IPS DF 4.7 (cell line): Measurements from ENCODE around the gene CDRT4.
A peak's percentile ranks its signal among the peaks of the same experiment; 100 is the strongest.
"Not testable (repeated sequence)": the region's sequence is repeated elsewhere in the genome, so short reads cannot be mapped to it uniquely, and the experiment has no call there.

Source experiments
- DNase-seq: peaks from one replicate; pipeline ENCODE4 v3.0.0-alpha.2; 2013; ENCODE audit warnings: low spot score; ENCODE audit errors: extremely low read depth

Gene CDRT4

DNA sequence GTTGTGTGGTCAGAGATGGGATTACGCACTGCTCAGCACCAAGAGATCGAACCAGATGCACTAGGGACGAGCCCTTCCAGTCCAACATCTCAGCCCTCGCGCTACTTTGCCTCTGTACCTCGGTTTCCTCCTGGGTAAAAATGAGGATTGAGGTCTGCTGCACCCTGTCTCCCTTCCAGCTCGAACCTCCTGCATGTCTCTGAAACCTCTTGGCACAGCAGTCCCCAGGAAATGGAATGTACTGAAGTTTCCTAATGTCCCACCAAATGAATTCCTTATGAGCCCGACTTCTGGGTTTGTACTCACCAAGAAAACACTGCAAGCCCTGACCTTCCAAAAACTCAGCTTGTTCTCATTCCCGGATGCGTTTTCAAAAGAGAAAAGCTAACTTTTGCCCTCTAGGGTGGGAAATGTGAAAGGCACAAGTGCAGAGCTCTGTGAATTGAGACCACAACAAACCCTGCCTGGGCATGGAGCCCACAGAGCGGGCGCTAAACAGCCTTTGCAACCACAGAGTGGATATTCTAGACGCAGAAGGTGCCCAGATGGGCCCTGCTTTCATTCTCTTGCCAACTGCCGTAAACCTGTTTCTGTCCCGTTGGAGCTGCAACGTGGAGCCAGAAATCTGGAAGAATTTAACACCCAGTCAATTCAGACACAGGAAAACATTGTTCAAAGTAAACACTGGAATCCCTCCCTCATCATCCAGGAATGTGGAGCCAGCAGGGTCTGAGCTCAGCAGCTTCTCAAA is 10.3 kb downstream of the CDRT4 start:
- DNase-seq, result no peak

DNA sequence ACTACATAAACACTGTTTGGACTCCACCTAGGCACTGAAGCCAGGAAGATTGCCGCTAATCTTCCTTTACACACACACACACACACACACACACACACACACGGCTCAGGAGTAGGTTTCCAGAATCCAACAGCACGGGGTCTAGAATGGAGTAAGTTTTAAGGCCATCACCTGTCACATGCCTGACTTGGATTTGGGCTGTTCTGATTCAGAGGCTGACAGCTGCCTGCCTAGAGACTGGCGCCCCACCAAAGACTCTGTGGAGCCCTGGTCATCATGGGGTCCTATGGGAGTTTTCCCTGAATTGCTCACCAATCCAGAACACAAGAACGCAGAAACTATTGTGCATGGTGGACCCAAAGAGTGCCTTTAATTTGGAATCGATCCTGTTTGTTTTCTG is 10.9 kb downstream of the CDRT4 start:
- DNase-seq, result no peak

DNA sequence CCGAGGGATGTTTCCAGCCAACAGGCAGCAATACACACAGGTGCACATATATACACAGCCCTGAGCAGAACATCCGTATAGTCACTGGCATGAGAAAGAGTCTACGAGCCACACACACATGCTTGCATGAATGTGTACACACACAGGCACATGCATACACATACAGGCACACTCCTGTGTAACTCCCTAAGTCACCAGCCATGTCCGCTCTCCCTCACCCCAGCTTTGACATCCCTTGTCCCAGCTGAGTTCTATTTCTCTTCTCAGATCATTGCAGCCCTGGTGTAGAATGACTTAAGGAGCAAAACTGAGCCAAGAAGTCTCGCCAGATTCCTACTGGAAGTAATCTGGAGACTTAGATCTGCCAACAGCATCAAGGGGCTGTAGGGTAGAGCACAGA is 13.1 kb downstream of the CDRT4 start:
- no peak for DNase-seq

DNA sequence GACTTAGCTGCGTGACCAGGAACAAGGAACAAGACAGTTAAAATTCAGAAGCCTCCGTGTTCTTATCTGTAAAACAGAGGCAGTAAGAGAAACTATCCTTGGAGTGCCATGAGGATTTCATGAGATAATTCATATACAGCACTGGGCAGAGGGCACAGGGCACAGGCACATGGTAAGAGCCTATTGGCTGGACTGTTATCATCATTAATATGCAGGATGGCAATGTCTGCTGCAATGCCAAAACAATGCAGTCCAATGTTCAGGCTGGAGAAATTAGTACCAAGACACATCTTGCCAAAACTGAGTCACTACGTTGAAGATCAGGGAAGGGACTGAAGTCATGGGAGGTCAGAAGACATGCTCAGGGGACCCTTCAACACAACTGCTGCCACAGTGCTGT is 13.6 kb downstream of the CDRT4 start:
- no peak for DNase-seq

DNA sequence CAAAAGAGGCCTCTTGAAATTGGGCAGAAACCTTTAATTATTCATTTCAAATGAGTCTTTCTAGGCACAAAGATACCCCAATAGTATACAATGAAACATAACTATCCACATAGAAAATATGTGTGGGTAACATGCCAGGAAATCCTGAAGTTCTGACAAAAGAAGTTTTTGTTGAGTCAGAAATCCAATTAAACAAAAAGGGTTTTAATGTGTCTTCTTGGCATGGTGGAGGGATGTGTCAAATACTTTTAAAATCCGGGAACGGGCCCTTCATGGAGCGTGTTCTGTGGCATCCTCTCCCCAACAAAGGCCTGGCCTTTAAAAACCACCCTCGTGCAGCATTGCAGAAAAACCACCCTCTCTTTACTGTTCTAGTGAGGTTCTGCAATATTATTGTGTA is 14.2 kb downstream of the CDRT4 start:
- DNase-seq, result no peak

DNA sequence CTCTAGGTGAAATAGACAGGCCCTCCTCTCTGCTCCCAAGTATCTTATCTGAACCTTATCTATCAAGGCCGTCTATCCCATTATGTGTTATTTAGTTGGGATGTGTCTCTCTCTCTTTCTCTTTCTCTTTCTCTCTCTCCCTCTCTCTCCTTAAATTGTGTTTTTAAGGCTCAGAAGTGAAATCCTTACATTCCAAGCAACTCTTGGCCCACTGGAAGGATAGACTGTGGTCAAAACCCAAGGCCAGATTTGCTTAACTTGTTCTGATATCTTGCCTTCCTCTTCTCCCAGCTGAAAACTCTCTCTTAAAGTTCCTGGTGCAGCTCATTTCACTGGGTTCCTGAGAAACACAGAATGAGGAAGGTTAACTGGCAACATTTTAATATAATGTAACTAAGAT is 14.7 kb downstream of the CDRT4 start:
- DNase-seq, result no peak

DNA sequence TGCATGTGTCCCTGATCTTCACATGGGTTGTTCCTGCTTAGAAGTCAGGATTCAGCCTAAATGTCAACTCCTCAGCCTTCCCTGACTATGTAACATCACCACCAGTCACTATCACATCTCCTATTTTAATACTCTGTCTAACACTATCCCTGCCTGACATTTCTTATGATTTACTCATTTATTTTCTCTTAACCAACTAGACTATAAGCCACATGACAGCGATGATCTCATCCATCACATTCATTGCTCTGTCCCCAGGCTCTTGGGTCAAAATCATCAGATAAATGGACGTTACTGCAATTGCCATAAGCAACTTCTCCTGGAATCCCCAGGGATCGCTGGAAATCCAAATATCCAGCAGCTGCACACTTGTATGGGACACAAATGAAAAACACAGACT is 15.7 kb downstream of the CDRT4 start:
- DNase-seq, result no peak

DNA sequence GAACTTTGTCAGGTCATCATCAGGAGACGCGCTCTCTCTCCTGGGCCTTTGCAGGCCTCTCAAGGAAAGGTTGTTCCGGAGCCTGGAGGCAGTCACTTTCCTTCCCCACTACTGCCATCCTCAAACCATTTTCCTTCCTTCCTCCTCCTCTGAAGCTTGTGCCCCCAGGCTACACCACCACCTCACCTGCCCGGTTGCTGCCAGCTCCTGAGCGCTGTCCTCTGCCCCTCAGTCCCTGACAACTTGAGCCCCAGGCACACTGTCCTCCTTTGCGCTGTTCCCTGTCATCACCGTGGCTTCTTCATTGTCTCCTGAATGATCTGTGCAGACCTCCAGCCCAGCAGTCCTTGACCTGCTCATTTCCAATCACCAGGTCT is 18.9 kb downstream of the CDRT4 start:
- no peak for DNase-seq

DNA sequence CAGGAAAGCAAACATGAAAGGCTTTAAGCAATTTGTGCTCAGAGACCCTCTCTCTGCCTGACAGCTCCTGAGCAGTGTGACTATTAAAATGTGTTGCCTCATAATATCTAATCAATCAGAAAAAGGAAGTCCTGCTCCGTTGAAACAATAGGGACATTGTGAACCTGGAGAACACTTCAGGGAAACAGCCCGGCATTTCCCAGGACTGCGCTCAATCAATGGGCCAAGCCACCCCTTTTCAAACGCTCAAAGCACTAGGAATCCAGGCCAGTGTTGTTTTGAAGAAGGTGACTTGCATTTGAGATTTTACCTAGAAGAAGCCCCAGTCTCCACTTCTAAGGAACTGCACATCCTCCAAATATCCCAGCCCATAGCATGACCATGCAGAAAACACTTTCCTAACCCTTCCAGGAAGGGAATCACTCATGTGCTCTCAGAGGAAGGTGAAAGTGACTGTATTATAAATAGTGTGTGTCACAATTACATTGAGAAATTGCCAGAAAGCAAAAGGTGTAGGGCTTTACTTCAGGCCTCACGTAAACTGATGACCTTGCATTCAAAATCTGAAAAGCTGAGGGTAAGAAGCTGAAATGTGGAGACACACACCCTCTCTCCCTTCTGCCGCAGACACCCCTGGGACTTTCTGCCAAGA is 19.4 kb downstream of the CDRT4 start:
- DNase-seq, result no peak

DNA sequence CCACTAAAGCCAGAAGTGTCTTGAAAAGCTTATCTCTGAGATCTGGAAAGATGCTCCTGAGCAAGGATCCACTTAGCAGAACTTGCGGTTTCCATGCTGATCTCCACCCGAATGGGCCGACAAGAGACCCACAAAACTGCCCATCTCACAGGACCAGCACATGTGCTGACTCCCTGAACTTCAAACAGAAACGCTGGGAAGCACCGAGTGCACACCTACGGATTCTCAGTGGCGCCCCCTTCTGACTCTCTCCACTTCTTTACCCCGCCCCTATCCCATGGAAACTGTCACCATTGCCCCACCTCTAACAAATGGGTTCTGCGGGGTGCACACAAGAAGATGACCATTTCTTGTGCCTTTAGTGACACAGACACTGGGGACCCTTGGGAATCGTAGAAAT is 21.4 kb downstream of the CDRT4 start:
- peak; percentile 44 for DNase-seq

DNA sequence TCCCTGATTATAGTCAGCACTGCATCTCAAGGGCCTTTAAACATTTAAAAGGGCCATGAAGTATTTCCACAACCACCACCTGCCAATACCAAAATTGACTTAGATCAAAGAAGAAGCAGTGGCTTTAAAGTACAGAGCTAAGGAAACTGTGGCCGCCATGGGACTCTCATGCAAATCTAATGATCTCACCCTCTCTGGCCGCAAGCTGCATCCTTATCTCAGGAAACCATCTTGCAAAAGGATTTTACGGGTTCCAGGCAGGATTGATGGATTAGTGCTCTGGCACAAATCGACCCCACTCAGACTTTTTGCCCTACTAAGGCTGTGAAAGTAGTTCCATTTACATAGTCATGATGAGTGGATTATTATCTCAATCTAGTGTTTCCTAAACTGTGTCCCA is 22.6 kb downstream of the CDRT4 start:
- DNase-seq, result no peak

DNA sequence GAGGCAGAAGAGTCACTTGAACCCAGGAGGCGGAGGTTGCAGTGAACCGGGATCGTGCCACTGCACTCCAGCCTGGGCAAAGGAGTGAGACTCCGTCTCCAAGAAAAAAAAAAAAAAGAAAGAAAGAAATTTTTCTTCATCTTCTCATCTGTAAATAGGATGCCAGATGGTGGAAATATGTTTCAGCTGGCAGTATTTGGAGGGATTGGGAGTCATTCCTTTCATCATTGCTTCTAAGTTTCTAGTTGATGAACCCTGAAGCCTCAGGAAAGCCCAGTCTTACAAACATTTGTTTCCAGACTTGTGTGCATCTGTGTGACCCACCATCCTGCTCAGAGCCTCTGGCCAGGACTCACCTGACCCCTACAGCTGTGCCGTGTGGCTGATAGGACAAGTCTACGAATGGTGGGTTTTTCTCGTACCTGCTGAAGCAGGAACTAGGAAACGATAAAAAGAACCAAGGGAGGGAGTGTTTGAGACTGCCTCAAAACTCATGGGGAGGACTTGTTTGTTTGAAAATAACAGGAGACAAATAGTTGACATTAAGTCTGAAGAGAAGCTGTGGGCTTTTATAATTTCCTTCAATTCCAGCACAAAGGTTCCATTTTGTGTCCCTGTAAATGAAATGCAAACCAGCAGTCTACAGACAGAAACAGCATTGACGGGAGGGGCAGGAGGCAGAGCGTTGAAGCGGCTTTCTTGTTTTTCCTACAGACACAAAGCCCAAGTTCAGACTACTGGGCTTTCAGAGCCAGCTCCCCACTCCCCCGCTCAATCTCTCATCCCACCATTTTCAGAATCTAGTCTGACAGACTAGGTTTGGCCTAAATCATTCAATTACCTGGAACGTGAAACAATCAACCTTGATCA is 24.9 kb downstream of the CDRT4 start:
- DNase-seq, result no peak

DNA sequence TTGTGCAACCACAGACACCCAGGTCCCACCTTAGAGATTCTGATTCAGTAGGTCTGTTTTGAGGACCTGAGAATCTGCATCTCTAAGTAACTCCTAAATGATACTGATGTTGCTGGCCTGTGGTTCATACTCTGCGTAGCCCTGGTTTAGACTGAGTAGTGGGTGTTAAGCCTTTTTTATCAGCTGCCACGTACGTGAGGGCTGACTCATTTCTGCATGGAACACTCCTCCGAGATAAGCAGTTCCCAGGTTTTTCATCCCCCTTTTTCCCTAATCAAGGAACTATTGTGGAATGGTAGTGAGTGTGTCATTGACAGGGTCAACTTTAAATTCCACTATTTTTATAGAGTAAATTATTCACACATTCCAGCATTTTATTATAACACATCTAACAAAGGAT is 26.1 kb downstream of the CDRT4 start:
- DNase-seq, result no peak

DNA sequence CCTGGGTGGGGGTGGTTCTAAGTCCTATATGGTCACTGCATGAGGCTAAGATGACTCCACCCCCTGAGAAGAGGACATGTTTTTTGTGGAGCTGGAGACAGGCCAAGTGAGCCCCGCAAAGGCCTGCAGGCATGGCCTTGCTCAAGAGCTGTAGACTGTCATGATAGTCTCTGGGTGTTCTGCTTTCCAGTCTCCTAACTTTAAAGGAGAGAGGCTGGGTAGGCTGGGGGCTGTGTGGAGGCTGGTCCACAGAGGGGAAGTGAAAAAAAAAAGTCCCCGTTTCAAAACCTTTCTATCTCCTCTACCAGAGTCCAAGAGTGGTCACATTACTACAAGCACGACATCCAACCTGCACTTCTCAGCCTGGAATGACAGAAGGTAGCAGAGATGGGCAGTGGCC is 27.1 kb downstream of the CDRT4 start:
- DNase-seq, result no peak

DNA sequence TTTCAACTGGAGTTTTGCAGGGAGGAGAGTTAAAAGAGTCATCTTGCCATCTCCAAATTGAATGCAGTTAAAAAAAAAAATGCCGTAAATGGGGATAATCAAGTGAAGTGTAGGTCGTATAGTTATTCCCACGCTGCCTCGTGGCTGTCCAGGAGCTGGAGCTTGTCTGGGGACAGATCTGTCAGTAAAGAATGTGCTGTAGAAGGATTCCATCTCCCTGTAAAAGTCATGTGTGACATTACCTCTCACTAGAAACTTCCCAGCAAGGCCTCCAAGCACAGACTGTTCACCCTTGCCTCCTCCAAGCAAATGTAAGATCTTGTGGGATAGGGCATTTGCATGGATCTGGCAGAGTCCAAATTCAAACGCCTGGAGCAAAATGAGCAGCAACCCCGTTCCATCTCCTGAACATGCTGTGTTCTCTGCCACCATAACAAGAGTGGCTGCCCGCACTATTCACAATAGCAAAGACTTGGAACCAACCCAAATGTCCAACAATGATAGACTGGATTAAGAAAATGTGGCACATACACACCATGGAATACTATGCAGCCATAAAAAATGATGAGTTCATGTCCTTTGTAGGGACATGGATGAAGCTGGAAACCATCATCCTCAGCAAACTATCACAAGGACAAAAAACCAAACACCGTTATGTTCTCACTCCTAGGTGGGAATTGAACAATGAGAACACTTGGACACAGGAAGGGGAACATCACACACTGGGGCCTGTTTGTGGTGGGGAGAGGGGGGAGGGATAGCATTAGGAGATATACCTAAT is 28.0 kb downstream of the CDRT4 start:
- not testable (repeated sequence) for DNase-seq

DNA sequence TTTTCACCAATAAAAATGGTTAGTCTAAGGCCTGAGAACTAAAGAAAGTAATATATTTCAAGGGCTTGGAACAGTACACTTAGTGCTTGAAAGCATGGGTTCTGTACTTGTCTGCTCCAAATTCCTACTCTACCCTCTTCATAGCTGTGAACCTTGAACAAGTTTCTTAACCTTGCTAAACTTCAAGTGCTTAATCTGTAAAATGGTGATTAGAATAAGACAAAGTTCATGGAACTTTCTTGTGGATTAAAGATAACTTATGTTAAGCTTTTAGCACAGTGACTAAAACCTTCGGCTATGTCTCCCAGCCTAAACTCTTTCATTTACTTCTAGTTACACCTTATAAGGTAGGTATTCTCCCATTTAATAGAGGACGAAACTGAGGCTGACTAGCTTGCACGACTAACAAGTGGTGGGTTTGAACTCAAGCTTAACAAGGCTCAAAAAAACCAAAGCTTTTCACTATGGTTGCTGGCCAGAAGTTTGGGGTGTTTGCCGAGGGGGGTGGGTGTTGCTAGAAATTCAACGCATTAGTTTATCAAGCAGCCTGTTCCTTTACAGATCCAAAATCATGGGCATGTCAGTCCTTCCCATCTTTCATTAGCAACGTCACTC is 28.8 kb downstream of the CDRT4 start:
- no peak for DNase-seq

DNA sequence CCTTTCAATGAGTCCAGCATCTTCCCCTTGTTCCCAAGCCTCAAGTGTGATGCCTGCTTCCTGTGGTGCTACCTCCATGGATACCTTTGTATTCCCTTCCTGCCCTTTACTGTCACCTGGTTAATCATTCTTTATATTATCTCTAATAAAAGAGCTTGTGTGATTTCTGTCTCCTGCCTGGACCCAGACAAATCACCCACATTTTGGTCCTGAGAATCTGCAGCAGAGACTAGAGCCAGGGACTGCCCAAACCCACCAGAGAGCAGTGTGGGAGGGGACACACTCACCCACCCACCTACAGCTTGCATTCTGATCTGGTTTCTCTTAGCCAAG is 30.2 kb downstream of the CDRT4 start:
- no peak for DNase-seq

DNA sequence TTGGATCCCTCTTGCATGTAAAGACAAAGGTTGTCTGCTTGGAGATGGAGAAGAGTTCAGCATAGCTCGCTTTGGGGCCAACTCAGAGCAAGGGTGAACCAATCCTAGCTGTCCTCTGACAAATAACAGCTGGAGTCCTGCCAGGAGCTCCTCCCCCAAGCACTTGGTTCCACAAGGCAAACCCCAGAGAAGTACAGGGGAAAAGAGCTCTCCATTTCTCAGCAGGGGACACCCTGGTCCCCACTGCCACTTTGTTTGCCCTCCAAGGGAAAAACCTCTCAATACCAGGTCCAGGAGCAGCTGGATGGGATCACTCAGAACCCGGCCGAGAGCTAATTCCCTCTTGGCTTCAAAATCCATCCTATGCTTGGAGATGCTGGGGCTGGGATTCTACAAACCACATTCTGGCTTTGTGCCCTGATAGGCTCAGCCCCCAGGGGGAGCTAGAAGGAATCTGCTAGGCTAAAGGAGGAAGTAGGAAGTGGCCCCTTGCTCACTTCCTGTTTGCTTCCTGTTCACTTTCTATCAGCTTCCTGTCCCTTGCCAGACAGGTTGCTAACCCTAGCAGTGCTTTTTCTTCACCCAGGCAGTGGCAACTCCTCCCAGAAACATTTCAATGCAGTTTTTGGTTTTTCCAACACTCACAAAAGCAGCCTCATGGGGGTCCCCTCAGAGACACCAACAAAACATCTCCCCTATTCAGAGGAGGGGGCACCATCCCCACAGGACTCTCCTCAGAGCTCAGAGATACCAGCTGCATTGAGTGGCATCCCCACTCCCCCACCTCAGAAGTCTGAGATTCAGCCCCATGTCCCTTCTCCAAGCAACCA is 30.7 kb downstream of the CDRT4 start:
- peak; percentile 9 for DNase-seq

DNA sequence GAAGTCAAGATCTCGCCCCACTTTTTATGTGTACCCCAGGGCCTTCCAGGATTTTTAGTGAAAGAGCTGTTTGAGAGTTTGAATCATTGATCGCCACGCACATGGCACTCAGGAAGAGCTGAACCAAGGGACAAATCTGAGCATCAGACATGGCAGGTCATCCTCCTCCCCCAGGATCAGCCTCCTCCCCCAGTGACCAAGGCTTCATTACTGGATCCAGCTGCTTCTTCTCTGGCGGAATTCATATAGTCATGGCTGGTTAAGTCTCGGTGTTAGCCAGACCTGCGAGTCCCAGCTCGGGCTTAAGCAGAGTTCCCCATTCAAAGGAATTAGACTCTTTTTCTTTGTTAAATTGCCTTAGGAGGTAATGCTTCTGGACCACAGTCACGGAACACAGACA is 32.5 kb downstream of the CDRT4 start:
- DNase-seq, result no peak

DNA sequence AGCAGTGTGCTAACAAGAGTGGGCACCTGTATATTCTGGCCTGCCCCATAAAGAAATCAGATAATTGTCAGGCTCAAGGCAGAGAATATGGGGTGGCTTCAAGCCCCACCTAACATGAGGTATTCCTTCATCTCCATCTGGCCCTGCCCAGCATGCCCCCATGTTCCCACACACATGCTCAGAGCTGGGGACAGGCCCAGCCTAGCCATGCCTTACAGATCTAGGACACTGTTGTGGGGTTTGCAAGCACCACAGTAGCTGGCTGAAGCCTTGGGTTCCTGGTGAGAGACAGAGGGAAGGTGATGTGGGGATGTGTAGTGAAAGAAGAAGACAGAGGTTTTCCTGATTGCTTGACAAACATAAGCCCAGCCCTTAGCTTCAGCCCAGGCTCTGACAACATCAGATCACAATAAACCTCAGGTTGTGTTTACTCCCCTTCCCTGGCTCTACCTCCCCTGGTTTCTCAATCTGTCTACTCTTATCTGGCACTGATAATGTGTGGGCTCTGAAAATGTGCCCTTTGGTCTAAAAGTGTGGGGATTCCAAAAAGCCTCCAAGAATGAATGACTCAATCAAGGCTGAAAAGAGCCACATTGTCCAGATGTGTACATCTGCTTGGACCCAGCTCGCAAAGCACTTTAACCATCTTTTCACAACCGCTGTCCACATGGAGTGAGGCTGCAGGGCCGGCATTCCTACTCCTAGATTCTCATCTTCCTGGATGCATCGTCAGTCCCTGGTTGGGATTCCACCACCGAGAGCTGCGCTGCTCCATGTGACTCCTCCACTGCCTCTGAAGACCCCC is 34.4 kb downstream of the CDRT4 start:
- no peak for DNase-seq
